Endothelial cell of umbilical vein (primary cell): Measurements from ENCODE around the gene FBN2.

ENCODE experiments used
- POLR2A ChIP-seq: IDR thresholded peaks from 2 replicates; pipeline ENCODE4 v1.6.1; 2012; ENCODE audit warnings: low read depth, mild to moderate bottlenecking, control low read depth, low read length
- TF ChIP-seq, protein P1 (sequence below), 2 donors: IDR thresholded peaks; 1 replicate in 1 of 2; 2 replicates in 1 of 2; pipeline ENCODE4 v1.5.1; 2011; ENCODE audit warnings: low read length in 2 of 2, mild to moderate bottlenecking in 2 of 2, moderate library complexity in 2 of 2, control low read depth in 1 of 2, inconsistent platforms in 1 of 2, low read depth in 1 of 2; ENCODE audit not compliant: insufficient read depth in 1 of 2; ENCODE audit errors: extremely low read depth in 1 of 2

- no peak for TF ChIP-seq POLR2A
- TF ChIP-seq, protein P1, sequence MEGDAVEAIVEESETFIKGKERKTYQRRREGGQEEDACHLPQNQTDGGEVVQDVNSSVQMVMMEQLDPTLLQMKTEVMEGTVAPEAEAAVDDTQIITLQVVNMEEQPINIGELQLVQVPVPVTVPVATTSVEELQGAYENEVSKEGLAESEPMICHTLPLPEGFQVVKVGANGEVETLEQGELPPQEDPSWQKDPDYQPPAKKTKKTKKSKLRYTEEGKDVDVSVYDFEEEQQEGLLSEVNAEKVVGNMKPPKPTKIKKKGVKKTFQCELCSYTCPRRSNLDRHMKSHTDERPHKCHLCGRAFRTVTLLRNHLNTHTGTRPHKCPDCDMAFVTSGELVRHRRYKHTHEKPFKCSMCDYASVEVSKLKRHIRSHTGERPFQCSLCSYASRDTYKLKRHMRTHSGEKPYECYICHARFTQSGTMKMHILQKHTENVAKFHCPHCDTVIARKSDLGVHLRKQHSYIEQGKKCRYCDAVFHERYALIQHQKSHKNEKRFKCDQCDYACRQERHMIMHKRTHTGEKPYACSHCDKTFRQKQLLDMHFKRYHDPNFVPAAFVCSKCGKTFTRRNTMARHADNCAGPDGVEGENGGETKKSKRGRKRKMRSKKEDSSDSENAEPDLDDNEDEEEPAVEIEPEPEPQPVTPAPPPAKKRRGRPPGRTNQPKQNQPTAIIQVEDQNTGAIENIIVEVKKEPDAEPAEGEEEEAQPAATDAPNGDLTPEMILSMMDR (IDR thresholded peaks at IDR 0.05; ENCODE audit: extremely low read depth in 1 of 2, insufficient read depth in 1 of 2, low read depth in 1 of 2, low read length in 2 of 2): no peak
These were observed 82.1 kb downstream of the FBN2 start for GRCh38 chr5:128455841-128456361.
